Stimulated activated CD4-positive, alpha-beta T cell treated with anti-CD3 and anti-CD28 coated beads, Interleukin-1b, Interleukin-23, amount 100 ng/mL, for 24 hours (primary cell): ENCODE measurements around the gene MRGPRD.

Source experiments
- DNase-seq, 4 experiments: peaks; one replicate each; pipeline ENCODE4 v3.0.0-alpha.2; 2020; ENCODE audit warnings: low read depth in 4 of 4, low spot score in 1 of 4

MRGPRD gene

DNA sequence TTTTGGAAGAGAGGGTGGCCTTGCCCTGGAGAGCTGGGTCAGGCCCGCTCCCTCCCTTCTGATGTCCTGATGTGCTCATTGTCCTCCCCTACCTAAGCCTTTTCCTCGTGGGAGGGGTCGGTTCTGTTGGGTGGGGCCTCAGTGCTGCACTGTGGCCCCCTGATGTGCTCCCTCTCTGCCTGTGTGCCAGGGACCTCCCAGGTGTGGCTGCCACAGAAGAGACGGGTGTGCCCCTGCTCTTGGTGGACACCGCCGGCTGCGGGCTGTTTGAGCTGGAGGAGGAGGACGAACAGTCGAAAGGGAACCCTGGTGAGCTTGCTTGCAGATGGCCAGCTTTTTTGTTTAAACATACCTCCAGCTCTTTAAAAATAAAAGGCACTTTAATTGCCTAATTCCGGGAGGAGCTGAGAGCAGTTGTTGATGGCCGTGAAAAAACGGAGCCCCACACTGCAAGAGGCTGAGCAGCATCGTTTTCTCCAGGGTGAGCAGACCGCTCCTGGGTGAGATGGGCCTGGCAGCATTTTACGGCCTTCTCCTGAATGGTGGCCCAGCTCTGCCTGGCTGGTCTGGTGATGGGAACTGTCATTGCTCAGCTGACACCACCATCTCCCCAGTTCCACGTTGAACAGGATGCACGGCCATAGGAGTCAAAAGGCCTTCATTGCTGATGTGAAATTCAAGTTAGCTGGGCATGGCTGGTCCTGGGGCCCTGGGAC is 47.0 kb downstream of the MRGPRD start:
- no peak for DNase-seq

DNA sequence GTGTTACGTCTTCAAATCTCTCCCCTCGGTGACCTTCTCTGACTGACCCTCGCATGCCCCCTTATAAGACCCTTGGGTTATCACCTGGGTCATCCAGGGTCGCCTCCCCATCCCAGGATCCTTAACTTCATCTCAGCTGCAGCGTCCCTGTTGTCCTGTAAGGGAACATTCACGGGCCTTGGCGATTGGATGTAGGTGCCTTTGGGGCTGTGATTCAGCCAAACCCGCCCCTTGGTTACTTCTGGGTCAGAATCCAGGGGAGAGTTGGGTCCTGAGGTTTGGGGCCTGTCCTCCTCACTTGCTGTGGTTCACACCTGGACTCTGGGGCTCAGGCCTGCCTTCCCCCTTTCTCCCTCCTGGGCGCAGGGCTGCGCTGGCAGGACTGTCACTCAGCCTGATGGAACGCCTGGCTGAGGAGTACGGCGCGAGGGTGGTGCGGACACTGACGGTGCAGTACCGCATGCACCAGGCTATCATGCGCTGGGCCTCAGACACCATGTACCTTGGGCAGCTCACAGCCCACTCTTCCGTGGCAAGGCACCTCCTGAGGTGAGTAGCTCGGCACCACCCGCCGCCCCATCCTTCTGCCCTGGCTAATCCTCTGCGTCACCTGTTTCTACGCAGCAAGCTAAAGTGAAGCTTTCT is 47.7 kb downstream of the MRGPRD start:
- no peak for DNase-seq

DNA sequence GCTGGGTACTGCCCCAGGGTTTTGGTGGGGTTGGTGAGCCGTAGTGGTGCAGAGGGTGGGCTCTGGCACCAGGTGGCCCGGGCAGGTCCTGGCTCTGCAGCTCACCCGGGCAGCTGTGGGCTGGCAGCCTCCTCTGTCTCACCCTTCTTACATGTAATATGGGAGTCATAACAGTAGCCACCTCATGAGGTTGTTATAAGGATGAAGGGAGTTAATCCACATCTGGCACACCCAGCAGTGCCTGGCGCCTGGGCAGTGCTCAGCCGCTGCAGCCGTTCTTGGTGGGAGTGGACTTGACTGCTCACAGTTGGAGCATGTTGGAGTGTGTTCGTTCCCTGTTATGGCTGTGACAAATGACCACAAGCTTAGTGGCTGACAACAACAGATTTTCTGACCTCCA is 48.4 kb downstream of the MRGPRD start:
- DNase-seq: no peak

DNA sequence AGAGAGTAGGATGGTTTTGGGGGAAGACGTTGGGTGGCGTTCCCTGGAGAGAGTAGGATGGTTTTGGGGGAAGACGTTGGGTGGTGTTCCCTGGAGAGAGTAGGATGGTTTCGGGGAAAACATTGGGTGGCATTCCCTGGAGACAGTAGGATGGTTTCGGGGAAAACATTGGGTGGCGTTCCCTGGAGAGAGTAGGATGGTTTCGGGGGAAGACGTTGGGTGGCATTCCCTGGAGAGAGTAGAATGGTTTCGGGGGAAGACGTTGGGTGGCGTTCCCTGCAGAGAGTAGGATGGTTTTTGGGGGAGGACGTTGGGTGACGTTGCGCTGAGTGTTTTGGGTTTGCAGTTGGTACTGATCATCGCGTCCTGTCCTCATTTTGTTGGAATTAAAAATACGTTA is 48.9 kb downstream of the MRGPRD start:
- no peak for DNase-seq

DNA sequence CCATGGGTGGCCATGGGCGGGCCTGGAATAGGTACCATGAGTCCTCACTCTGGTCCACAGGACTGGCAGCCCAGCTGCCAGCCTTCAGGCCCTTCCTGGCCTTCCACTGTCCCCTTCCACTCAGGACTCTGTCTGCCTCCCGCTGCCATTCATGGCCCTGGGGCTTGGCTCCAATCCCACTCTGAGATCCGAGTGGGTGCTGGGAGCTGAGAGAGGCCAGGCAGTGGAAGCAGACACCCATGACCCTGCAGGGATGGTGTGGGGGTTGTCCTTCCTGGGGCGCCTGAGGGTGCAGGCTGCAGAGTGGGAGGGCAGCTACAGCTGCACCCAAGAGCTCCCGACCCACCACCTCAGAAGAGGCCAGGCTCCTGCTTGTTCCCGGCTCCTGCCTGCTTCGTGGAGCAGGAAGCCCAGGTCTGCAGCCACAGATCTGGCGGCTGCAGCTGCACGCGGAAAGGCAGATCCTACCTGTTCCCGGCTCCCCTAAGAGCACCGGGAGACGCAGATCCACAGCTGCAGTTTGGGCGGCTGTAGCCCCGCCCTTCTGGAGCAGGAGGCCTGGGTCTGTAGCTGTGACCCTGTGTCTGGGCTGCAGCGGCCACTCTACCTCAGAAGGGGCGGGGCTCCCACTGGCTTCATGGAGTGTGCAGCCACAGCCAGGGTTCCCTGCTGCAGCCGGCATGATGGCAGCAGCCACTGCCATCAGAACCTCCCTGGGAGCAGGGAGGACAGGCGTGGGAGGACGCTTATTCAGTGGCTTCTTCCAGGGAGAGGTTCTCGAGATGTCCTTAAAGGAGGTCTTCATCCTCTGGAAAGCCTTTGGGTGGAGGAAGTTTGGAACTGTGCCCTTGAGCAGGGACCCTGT is 49.6 kb downstream of the MRGPRD start:
- no peak for DNase-seq
